Measurements from ENCODE around the gene ESR2. TPM values are rescaled to one million over a fixed set of nuclear protein-coding genes. Genes with fewer than 3 reads are reported as not detected.

ESR2 gene
- total RNA-seq, 5 donors from 2014 or later (not counting 1 experiment from before 2014, with no cell fraction given): 0.20 to 0.70 (median 0.43) TPM; not detected in 1

- peak overlapping the region; percentile 84 to 85 for H3K27ac Mint-ChIP-seq
- peak overlapping the region; percentile 77 for H3K27ac ChIP-seq (ENCODE audit: low read length)
- ChIA-PET POLR2A (interaction anchor here in 1 of 2 donors (0.6 kb wide), 1 partner anchor 181 kb away, joined by 3 read pairs; no protein-coding TSS in a partner anchor), CTCF (interaction anchor here in 1 of 2 donors (0.6 to 1.2 kb wide), 3 partner anchors 108 to 426 kb away, joined by 3 to 4 read pairs (median 4); no protein-coding TSS in a partner anchor)
- H3K9me3 ChIP-seq: no peaks in the 10 kb centered on the region
- H3K4me3 Mint-ChIP-seq: peak overlapping the region; percentile 2 to 69 (median 3)
- peaks cover 59% of the 10 kb centered on the region for H3K36me3 Mint-ChIP-seq
- DNase-seq: peak in 1 of 35 experiments; percentile 52
- peaks cover 4 to 44% of the 10 kb centered on the region in 2 donors for H3K36me3 ChIP-seq (ENCODE audit: control insufficient read depth in 2 of 2, extremely low read depth in 1 of 2, insufficient read depth in 1 of 2, low read length in 1 of 2)
- H3K4me1 ChIP-seq (ENCODE audit: control insufficient read depth in 1 of 2, extremely low read depth in 1 of 2, insufficient read depth in 2 of 2, low read length in 2 of 2): peaks cover 3 to 19% of the 10 kb centered on the region in 2 experiments
- H3K27me3 Mint-ChIP-seq: no peaks in the 10 kb centered on the region
- H3K4me1 Mint-ChIP-seq: peaks cover 40 to 63% (median 50%) of the 10 kb centered on the region in 3 donors
- no peaks in the 10 kb centered on the region for H3K9me3 Mint-ChIP-seq
- peak; percentile 56 to 80 (median 68) for ATAC-seq (replicated peaks in 1 of 4)
- H3K27me3 ChIP-seq (replicated peaks in 1 of 2; ENCODE audit: control insufficient read depth in 2 of 2, extremely low read depth in 1 of 2, insufficient read depth in 2 of 2, low read length in 1 of 2): no peaks in the 10 kb centered on the region
- WGBS (ENCODE audit: insufficient coverage): 20% methylated on average over 1 of the region's 2 CpGs
- no peak overlapping the region for H3K4me3 ChIP-seq (ENCODE audit: control insufficient read depth in 1 of 2, extremely low read depth in 1 of 2, low read length in 1 of 2)
These were observed 99.0 kb downstream of the ESR2 start for GRCh38 chr14:64195199-64195598.

GRCh38 chr14:64194404-64194803, 99.8 kb downstream of the ESR2 start:
- no peak overlapping the region for H3K4me3 ChIP-seq (ENCODE audit: control insufficient read depth in 1 of 2, extremely low read depth in 1 of 2, low read length in 1 of 2)
- no CpG with 5 or more reads among the region's 3 CpGs for WGBS (ENCODE audit: insufficient coverage)
- Mint-ChIP-seq H3K9me3 (no peaks in the 10 kb centered on the region), H3K4me3 (no peak overlapping the region), H3K27ac (peak overlapping the region; percentile 84 to 85), H3K27me3 (no peaks in the 10 kb centered on the region), H3K36me3 (peaks cover 67% of the 10 kb centered on the region), H3K4me1 (peaks cover 40 to 63% (median 50%) of the 10 kb centered on the region in 3 donors)
- DNase-seq: no peak
- H3K4me1 ChIP-seq (ENCODE audit: control insufficient read depth in 1 of 2, extremely low read depth in 1 of 2, insufficient read depth in 2 of 2, low read length in 2 of 2): peaks cover 3 to 19% of the 10 kb centered on the region in 2 experiments
- ChIA-PET CTCF (interaction anchor here in 1 of 2 donors (0.6 kb wide), 1 partner anchor 323 kb away, joined by 3 read pairs; no protein-coding TSS in a partner anchor), POLR2A (interaction anchor here in 1 of 2 donors (0.6 kb wide), 1 partner anchor 182 kb away, joined by 3 read pairs; no protein-coding TSS in a partner anchor)
- no peaks in the 10 kb centered on the region for H3K27me3 ChIP-seq (replicated peaks in 1 of 2; ENCODE audit: control insufficient read depth in 2 of 2, extremely low read depth in 1 of 2, insufficient read depth in 2 of 2, low read length in 1 of 2)
- ATAC-seq (replicated peaks in 1 of 4): no peak
- H3K9me3 ChIP-seq: no peaks in the 10 kb centered on the region
- peak overlapping the region; percentile 77 for H3K27ac ChIP-seq (ENCODE audit: low read length)
- peaks cover 4 to 50% of the 10 kb centered on the region in 2 donors for H3K36me3 ChIP-seq (ENCODE audit: control insufficient read depth in 2 of 2, extremely low read depth in 1 of 2, insufficient read depth in 1 of 2, low read length in 1 of 2)

- POLR2A ChIA-PET: no interaction called here
- Mint-ChIP-seq H3K27ac (peak overlapping the region; percentile 84 to 85), H3K9me3 (no peaks in the 10 kb centered on the region)
These were observed 100.3 kb downstream of the ESR2 start for GRCh38 chr14:64193821-64194220.

GRCh38 chr14:64191756-64192155, 102.4 kb downstream of the ESR2 start:
- H3K4me3 Mint-ChIP-seq: no peak overlapping the region
- Histone ChIP-seq H3K9me3 (no peaks in the 10 kb centered on the region), H3K4me1 (ENCODE audit: control insufficient read depth in 1 of 2, extremely low read depth in 1 of 2, insufficient read depth in 2 of 2, low read length in 2 of 2) (peaks cover 3 to 19% of the 10 kb centered on the region in 2 experiments), H3K27ac (ENCODE audit: low read length) (no peak overlapping the region), H3K27me3 (replicated peaks in 1 of 2; ENCODE audit: control insufficient read depth in 2 of 2, extremely low read depth in 1 of 2, insufficient read depth in 2 of 2, low read length in 1 of 2) (no peaks in the 10 kb centered on the region), H3K36me3 (ENCODE audit: control insufficient read depth in 2 of 2, extremely low read depth in 1 of 2, insufficient read depth in 1 of 2, low read length in 1 of 2) (peaks cover 4 to 65% of the 10 kb centered on the region in 2 donors), H3K4me3 (ENCODE audit: control insufficient read depth in 1 of 2, extremely low read depth in 1 of 2, low read length in 1 of 2) (no peak overlapping the region)
- POLR2A ChIA-PET: interaction anchor here in 1 of 2 donors (0.5 kb wide), 1 partner anchor 341 kb away, joined by 3 read pairs; no protein-coding TSS in a partner anchor
- no peak overlapping the region for H3K27ac Mint-ChIP-seq
- DNase-seq (no peak), ATAC-seq (replicated peaks in 1 of 4) (no peak)
- H3K36me3 Mint-ChIP-seq: peaks cover 65% of the 10 kb centered on the region
- peaks cover 33 to 44% (median 38%) of the 10 kb centered on the region in 3 donors for H3K4me1 Mint-ChIP-seq
- 79% methylated on average over 2 of the region's 2 CpGs for WGBS (ENCODE audit: insufficient coverage)
- CTCF ChIA-PET: no interaction called here
- H3K27me3 Mint-ChIP-seq: no peaks in the 10 kb centered on the region
- no peaks in the 10 kb centered on the region for H3K9me3 Mint-ChIP-seq

More at GRCh38 chr14:64193821-64194220, 100.3 kb downstream of the ESR2 start:
- H3K27me3 ChIP-seq (replicated peaks in 1 of 2; ENCODE audit: control insufficient read depth in 2 of 2, extremely low read depth in 1 of 2, insufficient read depth in 2 of 2, low read length in 1 of 2): no peaks in the 10 kb centered on the region
- Mint-ChIP-seq H3K36me3 (peaks cover 65% of the 10 kb centered on the region), H3K4me1 (peaks cover 40 to 60% (median 50%) of the 10 kb centered on the region in 3 donors), H3K27me3 (no peaks in the 10 kb centered on the region), H3K4me3 (no peak overlapping the region)
- H3K27ac ChIP-seq (ENCODE audit: low read length): peak overlapping the region; percentile 77
- H3K4me3 ChIP-seq (ENCODE audit: control insufficient read depth in 1 of 2, extremely low read depth in 1 of 2, low read length in 1 of 2): no peak overlapping the region
- no peaks in the 10 kb centered on the region for H3K9me3 ChIP-seq
- WGBS (ENCODE audit: insufficient coverage): 100% methylated on average over 1 of the region's 2 CpGs
- DNase-seq: no peak
- no peak for ATAC-seq (replicated peaks in 1 of 4)
- H3K4me1 ChIP-seq (ENCODE audit: control insufficient read depth in 1 of 2, extremely low read depth in 1 of 2, insufficient read depth in 2 of 2, low read length in 2 of 2): peaks cover 3 to 19% of the 10 kb centered on the region in 2 experiments
- H3K36me3 ChIP-seq (ENCODE audit: control insufficient read depth in 2 of 2, extremely low read depth in 1 of 2, insufficient read depth in 1 of 2, low read length in 1 of 2): peaks cover 4 to 54% of the 10 kb centered on the region in 2 donors
- CTCF ChIA-PET: no interaction called here

GRCh38 chr14:64190974-64191502, 103.1 kb downstream of the ESR2 start:
- ChIA-PET CTCF (no interaction called here), POLR2A (interaction anchor here in 1 of 2 donors (0.5 kb wide), 1 partner anchor 341 kb away, joined by 3 read pairs; no protein-coding TSS in a partner anchor)
- no peak for DNase-seq
- H3K27me3 ChIP-seq (replicated peaks in 1 of 2; ENCODE audit: control insufficient read depth in 2 of 2, extremely low read depth in 1 of 2, insufficient read depth in 2 of 2, low read length in 1 of 2): no peaks in the 10 kb centered on the region
- peaks cover 26 to 38% (median 31%) of the 10 kb centered on the region in 3 donors for H3K4me1 Mint-ChIP-seq
- peaks cover 4 to 71% of the 10 kb centered on the region in 2 donors for H3K36me3 ChIP-seq (ENCODE audit: control insufficient read depth in 2 of 2, extremely low read depth in 1 of 2, insufficient read depth in 1 of 2, low read length in 1 of 2)
- ATAC-seq (replicated peaks in 1 of 4): no peak
- H3K36me3 Mint-ChIP-seq: peaks cover 67% of the 10 kb centered on the region
- no peaks in the 10 kb centered on the region for H3K27me3 Mint-ChIP-seq
- no peaks in the 10 kb centered on the region for H3K9me3 Mint-ChIP-seq
- H3K4me3 Mint-ChIP-seq: no peak overlapping the region
- H3K9me3 ChIP-seq: no peaks in the 10 kb centered on the region
- peaks cover 0 to 15% of the 10 kb centered on the region in 2 experiments for H3K4me1 ChIP-seq (ENCODE audit: control insufficient read depth in 1 of 2, extremely low read depth in 1 of 2, insufficient read depth in 2 of 2, low read length in 2 of 2)
- 100% methylated on average over 2 of the region's 3 CpGs for WGBS (ENCODE audit: insufficient coverage)
- H3K4me3 ChIP-seq (ENCODE audit: control insufficient read depth in 1 of 2, extremely low read depth in 1 of 2, low read length in 1 of 2): no peak overlapping the region
- H3K27ac ChIP-seq (ENCODE audit: low read length): no peak overlapping the region
- peak overlapping the region in 1 of 2 donors; percentile 53 for H3K27ac Mint-ChIP-seq

GRCh38 chr14:64187331-64187730, 106.8 kb downstream of the ESR2 start:
- H3K4me3 ChIP-seq (ENCODE audit: control insufficient read depth in 1 of 2, extremely low read depth in 1 of 2, low read length in 1 of 2): no peak overlapping the region
- ATAC-seq (replicated peaks in 1 of 4): no peak
- peaks cover 71% of the 10 kb centered on the region for H3K36me3 Mint-ChIP-seq
- no peak for DNase-seq
- H3K4me3 Mint-ChIP-seq: no peak overlapping the region
- POLR2A ChIA-PET: no interaction called here
- CTCF ChIA-PET: no interaction called here
- H3K4me1 ChIP-seq (ENCODE audit: control insufficient read depth in 1 of 2, extremely low read depth in 1 of 2, insufficient read depth in 2 of 2, low read length in 2 of 2): no peaks in the 10 kb centered on the region
- H3K4me1 Mint-ChIP-seq: peaks cover 0 to 6% (median under 1%) of the 10 kb centered on the region in 3 donors
- no peak overlapping the region for H3K27ac ChIP-seq (ENCODE audit: low read length)
- no peaks in the 10 kb centered on the region for H3K27me3 Mint-ChIP-seq
- no peaks in the 10 kb centered on the region for H3K9me3 Mint-ChIP-seq
- H3K27me3 ChIP-seq (replicated peaks in 1 of 2; ENCODE audit: control insufficient read depth in 2 of 2, extremely low read depth in 1 of 2, insufficient read depth in 2 of 2, low read length in 1 of 2): no peaks in the 10 kb centered on the region
- H3K9me3 ChIP-seq: no peaks in the 10 kb centered on the region
- WGBS (ENCODE audit: insufficient coverage): 100% methylated on average over 1 of the region's 3 CpGs
- H3K27ac Mint-ChIP-seq: no peak overlapping the region
- peaks cover 0 to 69% of the 10 kb centered on the region in 2 donors for H3K36me3 ChIP-seq (ENCODE audit: control insufficient read depth in 2 of 2, extremely low read depth in 1 of 2, insufficient read depth in 1 of 2, low read length in 1 of 2)

Data from T-cell (primary cell).